ENCODE data around the gene ARHGAP12. TPM values are rescaled to one million over a fixed set of nuclear protein-coding genes. Genes with fewer than 3 reads are reported as not detected.

The ARHGAP12 gene
- polyA plus RNA-seq, 4 donors: 28.4 to 41.6 (median 37.4) TPM

Other genes with a start within 250 kb of the ARHGAP12 start
- gene KIF5B, start 127.6 kb upstream of the ARHGAP12 start, polyA plus RNA-seq (ENCODE audit: insufficient read length in 4 of 4): 100 to 1,000 TPM; 129 to 159 (median 148) TPM

Measured in right renal pelvis (tissue), 4 donors.